Caco-2 (cell line): ENCODE results near the gene RINL. TPM values are rescaled to one million over a fixed set of nuclear protein-coding genes. Genes with fewer than 3 reads are reported as not detected.

ENCODE experiments used
- BruUV-seq: library from RNA; stranded (reverse); fragments of 400-500 nt; replicated peaks from 2 replicates; lab custom pipeline; 2021; lab: Mats Ljungman, UMichigan
- CTCF ChIA-PET: fragments of 300-600 bp; sonication (Branson Sonifier 250); formaldehyde crosslinking; loops from one replicate; lab custom pipeline; 2022; ENCODE audit warnings: antibody characterized with exemption; lab: Charles Lee
- POLR2A ChIA-PET: fragments of 300-600 bp; sonication (Branson Sonifier 250); formaldehyde crosslinking; loops from one replicate; lab custom pipeline; 2022; ENCODE audit warnings: antibody characterized with exemption; lab: Charles Lee
- DNase-seq, 2 experiments: peaks; one replicate each; pipeline versions ENCODE4 v3.0.0 to v3.0.0-alpha.2; 2020 to 2022
- H3K27me3 ChIP-seq: replicated peaks from 2 replicates; pipeline ENCODE4 v1.6.0; 2011; ENCODE audit warnings: low read length; ENCODE audit not compliant: control insufficient read depth, insufficient read depth
- H3K36me3 ChIP-seq: 2 replicates; pipeline ENCODE4 v1.5.1; 2011; ENCODE audit warnings: low read length; ENCODE audit not compliant: control insufficient read depth, insufficient read depth
- H3K4me1 ChIP-seq: fragments of 250-450 bp; sonication (Bioruptor Pico); 2 replicates; pipeline ENCODE4 v1.5.1; 2020; ENCODE audit warnings: mild to moderate bottlenecking
- H3K4me3 ChIP-seq: 2 replicates; pipeline ENCODE4 v1.5.1; 2011; ENCODE audit warnings: low read depth, mild to moderate bottlenecking, control low read depth, low read length
- H3K9me3 ChIP-seq: fragments of 250-450 bp; sonication (Bioruptor Pico); 2 replicates; pipeline ENCODE4 v1.5.1; 2020; ENCODE audit warnings: mild to moderate bottlenecking, moderate library complexity
- H3K27ac Mint-ChIP-seq: one replicate; pipeline ENCODE4 v1.8.0; 2022; ENCODE audit warnings: mixed read lengths; ENCODE audit not compliant: unreplicated experiment
- H3K27me3 Mint-ChIP-seq: one replicate; pipeline ENCODE4 v1.8.0; 2022; ENCODE audit warnings: mixed read lengths; ENCODE audit not compliant: insufficient read depth, unreplicated experiment
- H3K36me3 Mint-ChIP-seq: one replicate; pipeline ENCODE4 v1.8.0; 2022; ENCODE audit warnings: mild to moderate bottlenecking, mixed read lengths; ENCODE audit not compliant: insufficient read depth, unreplicated experiment
- H3K4me1 Mint-ChIP-seq: one replicate; pipeline ENCODE4 v1.8.0; 2022; ENCODE audit warnings: low read depth, mixed read lengths; ENCODE audit not compliant: unreplicated experiment
- H3K4me3 Mint-ChIP-seq: one replicate; pipeline ENCODE4 v1.8.0; 2022; ENCODE audit warnings: mild to moderate bottlenecking, moderate library complexity, mixed read lengths; ENCODE audit not compliant: unreplicated experiment
- H3K9me3 Mint-ChIP-seq: one replicate; pipeline ENCODE4 v1.8.0; 2022; ENCODE audit warnings: mixed read lengths; ENCODE audit not compliant: unreplicated experiment
- intact Hi-C: fragments of 100-400 bp; cut with micrococcal nuclease; formaldehyde crosslinking; loops from one replicate; pipeline ENCODE4 v1.10.0; 2022; ENCODE audit not compliant: unreplicated experiment
- total RNA-seq: library from RNA; stranded (reverse); gene quantifications from 2 replicates; pipeline ENCODE4 v1.2.3, GENCODE V29; 2022
- TF ChIP-seq, protein P1 (sequence below), 2 experiments: fragments of 200-600 bp in 1 of 2; IDR thresholded peaks; 1 replicate in 1 of 2; 2 replicates in 1 of 2; pipeline versions ENCODE4 v1.5.1 to v1.8.0; 2011 to 2022; ENCODE audit warnings: antibody characterized with exemption in 1 of 2, control low read depth in 1 of 2, inconsistent platforms in 1 of 2, low read depth in 1 of 2, low read length in 1 of 2, mild to moderate bottlenecking in 1 of 2, moderate library complexity in 1 of 2; ENCODE audit not compliant: insufficient read depth in 1 of 2, severe bottlenecking in 1 of 2, unreplicated experiment in 1 of 2

Gene RINL
- total RNA-seq, 1 experiment from 2014 or later = 1.9 TPM

DNA sequence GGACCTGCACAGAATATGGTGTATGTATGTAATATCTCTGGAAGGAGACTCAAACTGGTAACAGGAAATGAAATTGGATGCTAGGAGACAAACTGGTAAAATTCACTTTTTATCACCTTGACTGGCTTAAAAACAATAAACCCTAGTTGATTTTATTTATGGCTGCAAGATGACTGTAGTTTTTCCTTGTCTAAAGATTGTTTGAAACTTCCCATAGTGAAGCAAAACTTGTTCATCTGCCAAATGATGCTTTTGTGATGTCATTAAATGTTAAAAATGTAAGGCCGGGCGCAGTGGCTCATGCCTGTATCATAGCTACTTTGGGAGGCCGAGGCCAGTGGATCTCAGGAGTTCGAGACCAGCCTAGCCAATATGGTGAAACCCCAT, 44.0 kb downstream of the RINL start:
- H3K4me3 Mint-ChIP-seq = no peak overlapping the region
- H3K27me3 Mint-ChIP-seq = no peaks in the 10 kb centered on the region
- BruUV-seq = no TSS peak
- no peak overlapping the region for H3K27ac Mint-ChIP-seq
- Histone ChIP-seq H3K9me3 (no peaks in the 10 kb centered on the region), H3K4me1 (peaks cover 36% of the 10 kb centered on the region), H3K36me3 (peaks cover 9% of the 10 kb centered on the region), H3K4me3 (no peak overlapping the region), H3K27me3 (no peaks in the 10 kb centered on the region)
- TF ChIP-seq, protein P1, sequence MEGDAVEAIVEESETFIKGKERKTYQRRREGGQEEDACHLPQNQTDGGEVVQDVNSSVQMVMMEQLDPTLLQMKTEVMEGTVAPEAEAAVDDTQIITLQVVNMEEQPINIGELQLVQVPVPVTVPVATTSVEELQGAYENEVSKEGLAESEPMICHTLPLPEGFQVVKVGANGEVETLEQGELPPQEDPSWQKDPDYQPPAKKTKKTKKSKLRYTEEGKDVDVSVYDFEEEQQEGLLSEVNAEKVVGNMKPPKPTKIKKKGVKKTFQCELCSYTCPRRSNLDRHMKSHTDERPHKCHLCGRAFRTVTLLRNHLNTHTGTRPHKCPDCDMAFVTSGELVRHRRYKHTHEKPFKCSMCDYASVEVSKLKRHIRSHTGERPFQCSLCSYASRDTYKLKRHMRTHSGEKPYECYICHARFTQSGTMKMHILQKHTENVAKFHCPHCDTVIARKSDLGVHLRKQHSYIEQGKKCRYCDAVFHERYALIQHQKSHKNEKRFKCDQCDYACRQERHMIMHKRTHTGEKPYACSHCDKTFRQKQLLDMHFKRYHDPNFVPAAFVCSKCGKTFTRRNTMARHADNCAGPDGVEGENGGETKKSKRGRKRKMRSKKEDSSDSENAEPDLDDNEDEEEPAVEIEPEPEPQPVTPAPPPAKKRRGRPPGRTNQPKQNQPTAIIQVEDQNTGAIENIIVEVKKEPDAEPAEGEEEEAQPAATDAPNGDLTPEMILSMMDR (IDR thresholded peaks at IDR 0.05; ENCODE audit: insufficient read depth in 1 of 2, low read depth in 1 of 2, low read length in 1 of 2, severe bottlenecking in 1 of 2, unreplicated experiment in 1 of 2) = no peak
- intact Hi-C loops = no loop called here
- H3K36me3 Mint-ChIP-seq = peaks cover 96% of the 10 kb centered on the region
- peaks cover 15% of the 10 kb centered on the region for H3K4me1 Mint-ChIP-seq
- ChIA-PET POLR2A (interaction anchor here (1.0 kb wide), 1 partner anchor 15 kb away, joined by 3 read pairs; no protein-coding TSS in a partner anchor), CTCF (interaction anchor here (1.1 kb wide), 1 partner anchor 96 kb away, joined by 5 read pairs; the partner anchor contains the start of genes MRPS12 and SARS2)
- no peak for DNase-seq
- H3K9me3 Mint-ChIP-seq = no peaks in the 10 kb centered on the region

DNA sequence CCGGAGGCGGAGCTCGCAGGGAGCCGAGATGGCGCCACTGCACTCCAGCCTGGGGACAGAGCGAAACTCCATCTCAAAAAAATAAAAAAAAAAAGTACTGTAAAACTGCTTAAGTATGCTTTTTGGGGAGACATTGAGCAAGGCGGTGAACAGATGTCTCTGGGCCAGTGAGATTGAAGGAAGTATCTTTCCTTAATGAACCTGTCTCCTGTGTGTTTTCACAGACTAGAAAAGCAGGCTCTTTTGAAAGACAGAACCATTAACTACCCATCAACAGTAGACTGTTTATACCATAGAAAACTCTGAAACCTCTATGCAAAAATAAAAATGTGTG, 45.0 kb downstream of the RINL start:
- Mint-ChIP-seq H3K4me1 (peaks cover 14% of the 10 kb centered on the region), H3K27me3 (no peaks in the 10 kb centered on the region), H3K27ac (peak overlapping the region; percentile 97), H3K36me3 (peaks cover 96% of the 10 kb centered on the region), H3K4me3 (no peak overlapping the region), H3K9me3 (no peaks in the 10 kb centered on the region)
- TF ChIP-seq, protein P1 (IDR thresholded peaks at IDR 0.05; ENCODE audit: insufficient read depth in 1 of 2, low read depth in 1 of 2, low read length in 1 of 2, severe bottlenecking in 1 of 2, unreplicated experiment in 1 of 2) = no peak
- H3K4me1 ChIP-seq = peaks cover 33% of the 10 kb centered on the region
- H3K9me3 ChIP-seq = no peaks in the 10 kb centered on the region
- CTCF ChIA-PET = interaction anchor here (1.1 kb wide), 1 partner anchor 97 kb away, joined by 5 read pairs; the partner anchor contains the start of genes MRPS12 and SARS2
- H3K4me3 ChIP-seq = no peak overlapping the region
- DNase-seq = no peak
- peaks cover 9% of the 10 kb centered on the region for H3K36me3 ChIP-seq
- no peaks in the 10 kb centered on the region for H3K27me3 ChIP-seq
- intact Hi-C loops = no loop called here
- POLR2A ChIA-PET = interaction anchor here (0.5 to 3.1 kb wide), 2 partner anchors 16 to 1373 kb away, joined by 3 to 33 read pairs; no protein-coding TSS in a partner anchor
- BruUV-seq = no TSS peak

DNA sequence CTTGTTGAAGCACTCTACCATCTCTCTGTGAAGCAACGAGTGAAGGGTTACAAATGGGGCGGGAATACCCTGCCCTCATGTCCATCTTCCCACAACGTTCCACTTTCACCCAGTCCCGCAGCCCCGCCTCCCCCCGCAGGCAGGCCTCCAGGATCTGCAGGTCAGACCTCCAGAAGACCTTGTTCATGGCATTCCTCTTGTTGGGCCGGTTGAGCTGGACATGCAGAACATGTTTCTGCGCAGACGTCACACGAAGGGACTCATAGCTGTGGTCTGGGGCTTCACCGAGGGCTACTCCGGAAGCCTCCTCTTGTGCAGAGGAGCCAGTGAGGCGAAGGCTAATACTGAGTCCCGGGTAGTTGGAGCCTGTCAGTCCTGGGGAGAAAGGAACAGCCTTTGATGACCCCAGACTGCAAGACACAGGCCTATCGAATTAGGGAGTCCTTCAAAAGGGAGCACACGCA, 46.9 kb downstream of the RINL start:
- H3K4me1 Mint-ChIP-seq = peaks cover 13% of the 10 kb centered on the region
- H3K9me3 Mint-ChIP-seq = no peaks in the 10 kb centered on the region
- TF ChIP-seq, protein P1 (IDR thresholded peaks at IDR 0.05; ENCODE audit: insufficient read depth in 1 of 2, low read depth in 1 of 2, low read length in 1 of 2, severe bottlenecking in 1 of 2, unreplicated experiment in 1 of 2) = no peak
- H3K27me3 Mint-ChIP-seq = no peaks in the 10 kb centered on the region
- H3K27me3 ChIP-seq = no peaks in the 10 kb centered on the region
- H3K4me3 Mint-ChIP-seq = peak overlapping the region; percentile 71
- peak overlapping the region; percentile 72 for H3K4me3 ChIP-seq
- BruUV-seq = TSS peak; percentile 66
- peaks cover 1% of the 10 kb centered on the region; the same call in 1 of the 2 replicates for H3K36me3 ChIP-seq
- peaks cover 22% of the 10 kb centered on the region for H3K4me1 ChIP-seq
- POLR2A ChIA-PET = interaction anchor here (0.5 to 3.1 kb wide), 12 partner anchors 9 to 428 kb away, joined by 3 to 33 read pairs (median 4); partner anchors contain the start of genes FAM98C, MRPS12, NFKBIB and SARS2
- peak; percentile 91 to 96 for DNase-seq
- H3K36me3 Mint-ChIP-seq = peaks cover 95% of the 10 kb centered on the region
- CTCF ChIA-PET = interaction anchor here (1.0 to 1.8 kb wide), 3 partner anchors 12 to 197 kb away, joined by 3 to 8 read pairs (median 4); partner anchors contain the start of genes MRPS12 and SARS2
- peak overlapping the region; percentile 97 for H3K27ac Mint-ChIP-seq
- intact Hi-C loops = loop anchor here (1.0 to 2.0 kb wide), 2 partner anchors 32 to 100 kb away; partner anchors contain the start of genes MRPS12 and SARS2
- no peaks in the 10 kb centered on the region for H3K9me3 ChIP-seq
